MM.1S (cell line): ENCODE data around the gene FAM180A.

Experiments
- DNase-seq: peaks from one replicate; pipeline ENCODE4 v3.0.0-alpha.2; 2015
- H2AFZ ChIP-seq: fragments of 300-600 bp; sonication (generic); 2 replicates; pipeline ENCODE4 v1.6.0; 2016; ENCODE audit warnings: antibody characterized with exemption, low read length
- H3F3A ChIP-seq: fragments of 300-600 bp; sonication (generic); 2 replicates; pipeline ENCODE4 v1.6.1; 2016; ENCODE audit warnings: mild to moderate bottlenecking, antibody characterized with exemption, low read length, moderate library complexity, mixed read lengths; ENCODE audit not compliant: insufficient read depth
- H3K27ac ChIP-seq: fragments of 300-600 bp; sonication (generic); 2 replicates; pipeline ENCODE4 v1.5.1; 2016; ENCODE audit warnings: mild to moderate bottlenecking, low read length
- H3K27me3 ChIP-seq: fragments of 300-600 bp; sonication (generic); replicated peaks from 2 replicates; pipeline ENCODE4 v1.6.0; 2016; ENCODE audit warnings: low read length; ENCODE audit not compliant: insufficient read depth
- H3K36me3 ChIP-seq: fragments of 300-600 bp; sonication (generic); replicated peaks from 2 replicates; pipeline ENCODE4 v1.6.1; 2016; ENCODE audit warnings: mild to moderate bottlenecking, low read length, mixed read lengths; ENCODE audit not compliant: insufficient read depth
- H3K4me1 ChIP-seq: fragments of 300-600 bp; sonication (generic); 2 replicates; pipeline ENCODE4 v1.6.1; 2016; ENCODE audit warnings: low read length, mixed read lengths
- H3K4me2 ChIP-seq: fragments of 300-600 bp; sonication (generic); 2 replicates; pipeline ENCODE4 v1.6.0; 2016; ENCODE audit warnings: low read depth, low read length
- H3K4me3 ChIP-seq: fragments of 300-600 bp; sonication (generic); 2 replicates; pipeline ENCODE4 v1.5.1; 2016; ENCODE audit warnings: low read length, mixed read lengths
- H3K79me2 ChIP-seq: fragments of 300-600 bp; sonication (generic); 2 replicates; pipeline ENCODE4 v1.6.1; 2016; ENCODE audit warnings: mixed run types, low read length, mixed read lengths
- H3K9ac ChIP-seq: fragments of 300-600 bp; sonication (generic); 2 replicates; pipeline ENCODE4 v1.6.1; 2016; ENCODE audit warnings: low read length, mixed read lengths
- H3K9me2 ChIP-seq: fragments of 300-600 bp; sonication (generic); replicated peaks from 2 replicates; pipeline ENCODE4 v1.6.1; 2016; ENCODE audit warnings: mild to moderate bottlenecking, low read length, mixed read lengths; ENCODE audit not compliant: insufficient read depth
- H3K9me3 ChIP-seq: fragments of 300-600 bp; sonication (generic); replicated peaks from 2 replicates; pipeline ENCODE4 v1.6.1; 2016; ENCODE audit warnings: mild to moderate bottlenecking, low read length, mixed read lengths; ENCODE audit not compliant: insufficient read depth
- H4K20me1 ChIP-seq: fragments of 300-600 bp; sonication (generic); 2 replicates; pipeline ENCODE4 v1.6.1; 2016; ENCODE audit warnings: mild to moderate bottlenecking, low read length, moderate library complexity, mixed read lengths; ENCODE audit not compliant: insufficient read depth
- CTCF ChIP-seq: fragments of 300-600 bp; sonication (generic); IDR thresholded peaks from 2 replicates; pipeline ENCODE4 v1.5.1; 2016; ENCODE audit warnings: antibody characterized with exemption, low read length, mixed read lengths
- EZH2 ChIP-seq: fragments of 300-600 bp; sonication (generic); optimal IDR thresholded peaks from 2 replicates; pipeline ENCODE3; 2017; ENCODE audit warnings: low read depth, mild to moderate bottlenecking, antibody characterized with exemption, low read length, mixed read lengths
- EZH2phosphoT487 ChIP-seq: fragments of 300-600 bp; sonication (generic); IDR thresholded peaks from 2 replicates; pipeline ENCODE4 v1.6.1; 2018; ENCODE audit warnings: antibody characterized with exemption, low read length

The FAM180A gene

GRCh38 chr7:135709508-135709907 is 39.1 kb downstream of the FAM180A start:
- TF ChIP-seq EZH2, result no peak
- no peak for TF ChIP-seq EZH2phosphoT487
- no peak for TF ChIP-seq CTCF
- Histone ChIP-seq H3F3A (no peaks in the 10 kb centered on the region), H3K9me2 (no peaks in the 10 kb centered on the region), H3K9me3 (no peaks in the 10 kb centered on the region), H3K4me2 (no peak overlapping the region), H3K4me1 (no peaks in the 10 kb centered on the region), H3K79me2 (no peaks in the 10 kb centered on the region), H4K20me1 (no peaks in the 10 kb centered on the region), H3K9ac (no peak overlapping the region), H2AFZ (no peak overlapping the region), H3K27ac (no peak overlapping the region), H3K4me3 (no peak overlapping the region), H3K27me3 (no peaks in the 10 kb centered on the region), H3K36me3 (no peaks in the 10 kb centered on the region)
- no peak for DNase-seq

GRCh38 chr7:135708041-135708440 is 40.6 kb downstream of the FAM180A start:
- TF ChIP-seq CTCF (no peak), EZH2 (no peak), EZH2phosphoT487 (no peak)
- Histone ChIP-seq H3K4me3 (no peak overlapping the region), H4K20me1 (no peaks in the 10 kb centered on the region), H3K9me2 (no peaks in the 10 kb centered on the region), H3K36me3 (no peaks in the 10 kb centered on the region), H3K4me1 (no peaks in the 10 kb centered on the region), H3K9ac (no peak overlapping the region), H3K27me3 (no peaks in the 10 kb centered on the region), H3F3A (no peaks in the 10 kb centered on the region), H3K9me3 (no peaks in the 10 kb centered on the region), H3K4me2 (no peak overlapping the region), H2AFZ (no peak overlapping the region), H3K27ac (no peak overlapping the region), H3K79me2 (no peaks in the 10 kb centered on the region)
- no peak for DNase-seq

DNA sequence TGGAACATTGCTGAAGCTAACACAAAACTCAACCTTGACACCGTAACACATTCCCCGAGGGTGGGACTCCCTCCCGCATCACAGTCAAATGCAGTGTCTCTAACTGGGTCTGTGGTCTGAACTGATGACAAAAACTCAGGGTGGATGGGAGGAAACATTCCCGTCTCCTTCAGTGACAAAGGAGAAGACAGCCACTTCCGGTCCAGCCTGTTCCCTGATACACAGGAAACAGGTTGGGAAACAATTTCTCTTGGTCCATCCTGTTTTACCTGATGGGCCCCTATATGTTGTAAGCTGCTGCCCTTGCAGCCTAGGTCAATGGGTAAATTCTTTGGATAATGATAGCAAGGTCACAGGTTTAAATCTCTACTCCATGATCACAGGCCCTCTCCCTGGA is 41.0 kb downstream of the FAM180A start:
- Histone ChIP-seq H2AFZ (no peak overlapping the region), H3K9me2 (no peaks in the 10 kb centered on the region)
- TF ChIP-seq EZH2phosphoT487 (no peak), CTCF (no peak), EZH2 (no peak)

More for the DNA sequence above, 41.0 kb downstream of the FAM180A start:
- no peak overlapping the region for H3K9ac ChIP-seq
- no peak overlapping the region for H3K27ac ChIP-seq
- no peak overlapping the region for H3K4me3 ChIP-seq
- no peaks in the 10 kb centered on the region for H3K27me3 ChIP-seq
- no peaks in the 10 kb centered on the region for H3K36me3 ChIP-seq
- no peaks in the 10 kb centered on the region for H3K9me3 ChIP-seq
- DNase-seq, result no peak
- H3K4me2 ChIP-seq, result no peak overlapping the region
- H4K20me1 ChIP-seq, result no peaks in the 10 kb centered on the region
- no peaks in the 10 kb centered on the region for H3K4me1 ChIP-seq
- H3F3A ChIP-seq, result no peaks in the 10 kb centered on the region
- H3K79me2 ChIP-seq, result no peaks in the 10 kb centered on the region
